AG09309 (cell line): ENCODE results near the gene ZNRF3.

ENCODE experiments used
- DNase-seq: peaks from one replicate; pipeline ENCODE4 v3.0.0-alpha.2; 2010; ENCODE audit warnings: low read depth
- H3K4me3 ChIP-seq: 2 replicates; pipeline ENCODE4 v1.5.1; 2011; ENCODE audit warnings: mild to moderate bottlenecking, low read depth, low read length, moderate library complexity; ENCODE audit not compliant: control insufficient read depth
- TF ChIP-seq, protein P1 (sequence below): IDR thresholded peaks from 2 replicates; pipeline ENCODE4 v1.5.1; 2011; ENCODE audit warnings: mild to moderate bottlenecking, low read depth, low read length, inconsistent platforms; ENCODE audit not compliant: insufficient read depth, control insufficient read depth; ENCODE audit errors: missing control alignments

The ZNRF3 gene

DNA sequence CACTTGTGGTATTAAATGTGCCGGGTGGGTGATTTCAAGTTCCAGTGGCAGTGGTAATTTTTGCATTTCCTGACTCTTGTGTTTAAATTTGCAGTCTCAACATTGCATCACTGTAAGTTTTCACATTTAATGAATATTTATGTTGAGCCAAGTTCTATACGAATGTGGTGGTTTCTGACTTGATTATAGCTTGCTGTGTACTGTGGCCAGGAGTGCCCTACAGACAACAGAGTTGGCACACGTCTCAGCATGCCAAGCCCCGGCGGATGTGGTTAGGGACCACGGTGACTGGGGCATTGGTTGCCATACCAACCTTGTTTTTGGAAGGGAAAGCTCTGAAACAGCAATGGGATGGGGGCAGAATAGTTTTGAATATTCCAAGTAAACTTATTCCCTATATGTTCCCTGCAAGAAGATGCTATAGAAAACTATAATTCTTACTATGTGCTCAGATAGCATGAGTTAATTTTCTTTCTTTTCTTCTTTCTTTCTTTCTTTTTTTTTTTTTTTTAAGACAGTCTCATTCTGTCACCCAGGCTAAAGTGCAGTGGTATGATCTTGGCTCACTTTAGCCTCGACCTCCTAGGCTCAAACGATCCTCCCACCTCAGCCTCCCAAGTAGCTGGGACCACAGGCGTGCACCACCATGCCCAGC is 16.0 kb downstream of the ZNRF3 start:
- no peak for DNase-seq
- no peak overlapping the region for H3K4me3 ChIP-seq
- TF ChIP-seq, protein P1, sequence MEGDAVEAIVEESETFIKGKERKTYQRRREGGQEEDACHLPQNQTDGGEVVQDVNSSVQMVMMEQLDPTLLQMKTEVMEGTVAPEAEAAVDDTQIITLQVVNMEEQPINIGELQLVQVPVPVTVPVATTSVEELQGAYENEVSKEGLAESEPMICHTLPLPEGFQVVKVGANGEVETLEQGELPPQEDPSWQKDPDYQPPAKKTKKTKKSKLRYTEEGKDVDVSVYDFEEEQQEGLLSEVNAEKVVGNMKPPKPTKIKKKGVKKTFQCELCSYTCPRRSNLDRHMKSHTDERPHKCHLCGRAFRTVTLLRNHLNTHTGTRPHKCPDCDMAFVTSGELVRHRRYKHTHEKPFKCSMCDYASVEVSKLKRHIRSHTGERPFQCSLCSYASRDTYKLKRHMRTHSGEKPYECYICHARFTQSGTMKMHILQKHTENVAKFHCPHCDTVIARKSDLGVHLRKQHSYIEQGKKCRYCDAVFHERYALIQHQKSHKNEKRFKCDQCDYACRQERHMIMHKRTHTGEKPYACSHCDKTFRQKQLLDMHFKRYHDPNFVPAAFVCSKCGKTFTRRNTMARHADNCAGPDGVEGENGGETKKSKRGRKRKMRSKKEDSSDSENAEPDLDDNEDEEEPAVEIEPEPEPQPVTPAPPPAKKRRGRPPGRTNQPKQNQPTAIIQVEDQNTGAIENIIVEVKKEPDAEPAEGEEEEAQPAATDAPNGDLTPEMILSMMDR: no peak

DNA sequence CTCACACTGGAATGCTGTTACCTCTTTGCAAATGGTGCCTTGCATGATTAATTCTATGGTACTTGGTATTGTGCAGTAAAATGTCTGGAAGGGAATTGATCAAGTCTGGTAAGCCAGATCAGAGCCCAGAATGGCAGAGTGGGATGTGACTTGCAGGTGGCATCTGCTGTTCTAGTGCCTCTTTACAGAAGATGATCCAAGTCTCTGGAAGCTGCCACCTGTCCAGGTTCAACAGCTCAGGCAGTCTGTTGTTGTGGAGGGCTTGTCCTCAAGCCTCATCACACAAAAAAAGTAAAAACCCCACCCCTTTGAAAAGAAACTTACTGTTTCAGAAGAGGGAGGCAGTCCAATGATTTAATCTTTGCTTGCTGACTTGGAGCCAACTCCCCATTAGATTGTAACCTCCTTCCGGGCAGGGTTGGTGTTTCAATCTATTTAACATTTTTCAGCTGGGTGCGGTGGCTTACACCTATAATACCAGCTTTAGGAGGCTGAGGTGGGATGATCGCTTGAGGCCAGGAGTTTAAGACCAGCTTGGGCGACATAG is 17.1 kb downstream of the ZNRF3 start:
- no peak for DNase-seq
- TF ChIP-seq, protein P1: no peak
- no peak overlapping the region for H3K4me3 ChIP-seq

DNA sequence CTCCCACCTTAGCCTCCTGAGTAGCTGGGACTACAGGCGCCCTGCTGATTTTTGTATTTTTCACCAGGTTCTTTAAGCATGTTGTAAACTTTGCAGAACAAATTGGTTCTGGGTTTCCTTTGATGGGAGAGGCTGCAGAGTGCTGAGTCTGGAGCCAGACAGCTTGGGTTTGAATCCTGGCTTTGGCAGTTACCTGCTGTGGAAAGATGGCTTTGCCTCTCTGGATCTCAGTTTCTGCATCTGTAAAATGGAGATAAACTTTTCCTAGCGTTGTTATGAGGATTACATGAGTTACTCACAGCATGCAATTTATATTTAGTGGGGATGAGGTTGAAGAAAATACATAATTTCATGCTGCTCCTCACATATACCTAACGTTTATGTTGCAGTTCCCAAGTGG is 19.1 kb downstream of the ZNRF3 start:
- TF ChIP-seq, protein P1: no peak
- no peak overlapping the region for H3K4me3 ChIP-seq
- DNase-seq: no peak

DNA sequence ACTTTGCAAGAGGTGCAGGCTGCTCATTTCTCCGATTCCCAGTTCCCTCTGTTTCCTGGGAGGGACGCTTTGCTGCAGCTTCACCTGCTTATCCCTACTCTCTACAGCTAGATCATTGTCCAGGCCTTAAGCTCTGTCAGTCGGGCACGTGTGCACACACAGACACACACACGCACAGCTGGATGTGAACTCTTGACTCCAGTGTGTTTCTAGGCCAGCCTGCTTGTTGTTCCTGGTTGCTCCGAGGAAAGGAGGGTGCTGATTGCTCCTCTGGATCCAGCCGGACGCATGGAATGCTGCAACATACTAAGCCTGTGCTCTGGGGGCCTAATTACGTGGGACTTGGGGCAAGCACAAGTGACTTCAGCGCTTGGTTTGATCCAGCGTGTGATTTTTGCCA is 19.7 kb downstream of the ZNRF3 start:
- H3K4me3 ChIP-seq: no peak overlapping the region
- no peak for DNase-seq
- TF ChIP-seq, protein P1: no peak

DNA sequence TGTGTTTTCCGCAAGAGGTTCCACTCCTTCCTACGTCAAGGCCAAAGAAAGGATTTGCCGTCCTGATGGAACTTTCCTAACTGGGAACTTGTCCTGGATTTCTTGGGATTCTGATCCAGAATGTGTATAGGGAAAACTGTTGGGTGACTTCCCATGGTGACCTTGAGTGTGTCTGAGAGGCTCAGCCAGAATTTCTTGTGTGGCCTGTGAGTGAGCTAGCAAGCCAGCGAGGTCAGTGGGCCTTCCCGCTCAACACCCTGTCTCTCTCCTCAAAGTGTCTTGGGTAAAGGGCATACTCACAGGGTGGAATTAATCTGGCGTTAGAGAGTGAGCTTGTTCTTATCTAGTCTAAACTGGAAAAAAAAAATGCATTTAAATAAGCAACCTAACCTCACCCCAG is 20.4 kb downstream of the ZNRF3 start:
- no peak for DNase-seq
- TF ChIP-seq, protein P1: no peak
- no peak overlapping the region for H3K4me3 ChIP-seq

DNA sequence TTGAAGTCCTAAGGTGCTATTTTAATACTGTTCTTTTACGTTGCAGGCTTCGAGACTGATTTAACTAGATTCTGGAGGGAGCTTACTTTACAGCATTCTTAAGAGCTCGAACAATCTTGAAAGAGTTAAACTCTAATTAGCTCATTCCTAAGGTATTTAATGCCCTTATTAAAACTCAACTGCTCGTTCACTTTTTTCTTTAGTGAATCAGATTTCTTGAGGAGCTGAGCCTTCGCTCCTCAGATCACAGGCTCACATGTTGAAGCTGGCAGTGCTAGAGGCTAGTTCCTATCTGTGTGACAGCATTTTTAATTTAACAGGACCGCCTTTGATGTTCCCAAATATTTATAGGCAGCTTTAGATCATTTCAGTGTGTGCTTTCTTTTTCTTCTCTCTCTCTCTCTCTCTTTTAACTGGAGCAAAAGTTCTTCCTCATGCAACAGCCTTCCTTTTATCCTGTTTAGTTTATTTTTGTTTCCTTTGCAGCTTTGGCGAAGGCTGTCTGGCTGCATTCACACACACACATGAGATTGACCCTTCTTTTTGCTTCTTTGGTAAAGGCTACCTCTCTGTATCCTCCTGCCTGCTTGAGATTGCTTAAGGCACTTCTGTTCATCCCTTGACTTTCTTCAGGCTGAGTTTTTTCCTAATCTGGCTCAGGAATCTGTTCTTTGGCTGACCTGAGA is 21.0 kb downstream of the ZNRF3 start:
- TF ChIP-seq, protein P1: no peak
- DNase-seq: no peak
- H3K4me3 ChIP-seq: no peak overlapping the region
